HG03135 (cell line): Measurements from ENCODE around the gene LSM2.
A peak's percentile ranks its signal among the peaks of the same experiment; 100 is the strongest.
"Not testable (repeated sequence)": the region's sequence is repeated elsewhere in the genome, so short reads cannot be mapped to it uniquely, and the experiment has no call there.

Experiments used
- ATAC-seq: cut with Tn5 transposase; IDR thresholded peaks from one replicate; pipeline ENCODE4 v1.9.1; 2021; ENCODE audit warnings: mild to moderate bottlenecking, moderate library complexity; ENCODE audit not compliant: unreplicated experiment

LSM2 gene

DNA sequence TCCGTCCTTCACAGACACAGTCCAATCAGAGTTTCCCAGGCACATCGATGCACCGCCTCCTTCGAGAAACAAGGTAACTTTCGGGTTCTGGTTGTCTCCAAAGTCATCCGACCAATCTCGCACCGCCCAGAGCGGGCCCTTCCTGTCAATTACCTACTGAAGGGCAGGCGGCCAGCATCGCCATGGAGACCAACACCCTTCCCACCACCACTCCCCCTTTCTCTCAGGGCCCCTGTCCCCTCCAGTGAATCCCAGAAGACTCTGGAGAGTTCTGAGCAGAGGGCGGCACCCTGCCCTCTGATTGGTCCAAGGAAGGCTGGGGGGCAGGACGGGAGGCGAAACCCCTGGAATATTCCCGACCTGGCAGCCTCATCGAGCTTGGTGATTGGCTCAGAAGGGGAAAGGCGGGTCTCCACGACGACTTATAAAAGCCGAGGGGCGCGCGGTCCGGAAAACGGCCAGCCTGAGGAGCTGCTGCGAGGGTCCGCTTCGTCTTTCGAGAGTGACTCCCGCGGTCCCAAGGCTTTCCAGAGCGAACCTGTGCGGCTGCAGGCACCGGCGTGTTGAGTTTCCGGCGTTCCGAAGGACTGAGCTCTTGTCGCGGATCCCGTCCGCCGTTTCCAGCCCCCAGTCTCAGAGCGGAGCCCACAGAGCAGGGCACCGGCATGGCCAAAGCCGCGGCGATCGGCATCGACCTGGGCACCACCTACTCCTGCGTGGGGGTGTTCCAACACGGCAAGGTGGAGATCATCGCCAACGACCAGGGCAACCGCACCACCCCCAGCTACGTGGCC, 20.7 kb upstream of the LSM2 start, which contains the start of gene HSPA1B:
HSPA1B (plus strand) TSS at position 453 of the 794 bp plus-strand sequence; CDS start at position 666, 213 bp downstream.
- peak; percentile 58 for ATAC-seq

- no peak for ATAC-seq
These were observed 20.1 kb upstream of the LSM2 start for GRCh38 chr6:31826793-31827285.

DNA sequence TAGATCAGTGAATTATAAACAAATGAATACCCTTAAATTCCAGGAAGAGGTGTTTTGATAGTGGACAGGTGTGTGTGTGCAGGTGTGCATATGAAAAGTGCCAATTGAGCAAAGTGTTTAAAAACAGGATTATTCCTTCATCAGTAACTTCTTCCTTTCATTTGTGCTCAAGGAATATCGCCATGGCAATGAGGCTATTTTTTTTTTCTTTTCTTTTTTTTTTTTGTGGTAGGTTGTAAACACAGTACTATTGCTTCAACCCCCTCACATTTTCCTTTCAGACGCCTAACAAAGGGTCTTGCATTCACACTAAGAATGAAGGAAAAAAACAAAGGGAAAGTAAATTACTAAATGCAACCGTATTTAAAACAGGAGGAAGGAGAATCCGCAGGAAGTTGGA, 18.8 kb upstream of the LSM2 start:
- no peak for ATAC-seq

DNA sequence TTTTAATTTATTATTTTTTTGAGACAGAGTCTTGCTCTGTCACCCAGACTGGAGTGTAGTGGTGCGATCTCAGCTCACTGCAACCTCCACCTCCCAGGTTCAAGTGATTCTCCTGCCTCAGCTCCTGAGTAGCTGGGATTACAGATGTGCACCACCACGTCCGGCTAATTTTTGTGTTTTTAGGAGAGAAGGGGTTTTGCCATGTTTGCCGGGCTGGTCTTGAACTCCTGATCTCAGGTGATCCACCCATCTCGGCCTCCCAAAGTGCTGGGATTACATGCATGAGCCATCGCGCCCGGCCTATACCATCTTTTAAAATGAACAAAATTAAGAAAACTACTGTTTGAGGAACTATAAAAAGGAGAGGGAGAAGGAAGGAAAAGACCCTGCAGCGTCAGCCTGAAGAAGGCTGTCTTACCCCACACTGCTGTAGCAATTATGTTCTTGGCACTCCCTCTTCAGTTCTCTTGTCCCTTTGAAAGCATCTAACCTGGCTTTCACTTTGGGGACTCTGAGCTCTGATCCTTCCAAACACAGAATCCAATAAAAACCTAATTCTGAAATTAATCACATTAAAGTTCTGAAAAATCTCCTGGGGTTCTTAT, 16.9 kb upstream of the LSM2 start:
- not testable (repeated sequence) for ATAC-seq

GRCh38 chr6:31822036-31822821, 15.5 kb upstream of the LSM2 start:
- no peak for ATAC-seq

GRCh38 chr6:31821301-31822035, 14.7 kb upstream of the LSM2 start:
- ATAC-seq, result no peak

GRCh38 chr6:31820399-31820798, 13.6 kb upstream of the LSM2 start:
- ATAC-seq, result not testable (repeated sequence)

- no peak for ATAC-seq
These were observed 13.1 kb upstream of the LSM2 start for GRCh38 chr6:31819871-31820299.

DNA sequence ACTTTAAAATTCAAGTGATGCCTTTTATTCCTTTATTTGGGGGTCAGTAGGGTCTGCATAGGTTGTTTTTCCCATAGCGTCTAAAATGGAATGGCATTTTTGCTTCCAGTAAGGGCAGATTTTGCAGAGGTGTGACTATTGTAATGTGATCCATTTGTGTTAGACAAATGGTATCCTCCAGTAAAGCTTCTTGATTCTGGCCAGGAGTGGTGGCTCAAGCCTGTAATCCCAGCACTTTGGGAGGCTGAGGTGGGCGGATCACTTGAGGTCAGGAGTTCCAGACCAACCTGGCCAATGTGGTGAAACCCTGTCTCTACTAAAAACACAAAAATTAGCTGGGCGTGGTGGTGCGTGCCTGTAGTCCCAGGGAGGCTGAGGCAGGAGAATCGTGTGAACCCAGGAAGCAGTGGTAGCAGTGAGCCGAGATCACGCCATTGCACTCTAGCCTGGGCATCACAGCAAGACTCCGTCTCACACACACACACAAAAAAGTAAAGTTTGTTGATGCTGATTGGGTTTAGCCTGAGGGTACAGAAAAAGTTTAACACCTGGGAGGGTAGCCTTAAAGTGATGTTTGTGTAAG, 11.3 kb upstream of the LSM2 start:
- ATAC-seq, result not testable (repeated sequence)

DNA sequence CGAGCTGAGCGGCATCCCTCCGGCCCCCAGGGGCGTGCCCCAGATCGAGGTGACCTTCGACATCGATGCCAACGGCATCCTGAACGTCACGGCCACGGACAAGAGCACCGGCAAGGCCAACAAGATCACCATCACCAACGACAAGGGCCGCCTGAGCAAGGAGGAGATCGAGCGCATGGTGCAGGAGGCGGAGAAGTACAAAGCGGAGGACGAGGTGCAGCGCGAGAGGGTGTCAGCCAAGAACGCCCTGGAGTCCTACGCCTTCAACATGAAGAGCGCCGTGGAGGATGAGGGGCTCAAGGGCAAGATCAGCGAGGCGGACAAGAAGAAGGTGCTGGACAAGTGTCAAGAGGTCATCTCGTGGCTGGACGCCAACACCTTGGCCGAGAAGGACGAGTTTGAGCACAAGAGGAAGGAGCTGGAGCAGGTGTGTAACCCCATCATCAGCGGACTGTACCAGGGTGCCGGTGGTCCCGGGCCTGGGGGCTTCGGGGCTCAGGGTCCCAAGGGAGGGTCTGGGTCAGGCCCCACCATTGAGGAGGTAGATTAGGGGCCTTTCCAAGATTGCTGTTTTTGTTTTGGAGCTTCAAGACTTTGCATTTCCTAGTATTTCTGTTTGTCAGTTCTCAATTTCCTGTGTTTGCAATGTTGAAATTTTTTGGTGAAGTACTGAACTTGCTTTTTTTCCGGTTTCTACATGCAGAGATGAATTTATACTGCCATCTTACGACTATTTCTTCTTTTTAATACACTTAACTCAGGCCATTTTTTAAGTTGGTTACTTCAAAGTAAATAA, 10.6 kb upstream of the LSM2 start:
- ATAC-seq, result not testable (repeated sequence)

DNA sequence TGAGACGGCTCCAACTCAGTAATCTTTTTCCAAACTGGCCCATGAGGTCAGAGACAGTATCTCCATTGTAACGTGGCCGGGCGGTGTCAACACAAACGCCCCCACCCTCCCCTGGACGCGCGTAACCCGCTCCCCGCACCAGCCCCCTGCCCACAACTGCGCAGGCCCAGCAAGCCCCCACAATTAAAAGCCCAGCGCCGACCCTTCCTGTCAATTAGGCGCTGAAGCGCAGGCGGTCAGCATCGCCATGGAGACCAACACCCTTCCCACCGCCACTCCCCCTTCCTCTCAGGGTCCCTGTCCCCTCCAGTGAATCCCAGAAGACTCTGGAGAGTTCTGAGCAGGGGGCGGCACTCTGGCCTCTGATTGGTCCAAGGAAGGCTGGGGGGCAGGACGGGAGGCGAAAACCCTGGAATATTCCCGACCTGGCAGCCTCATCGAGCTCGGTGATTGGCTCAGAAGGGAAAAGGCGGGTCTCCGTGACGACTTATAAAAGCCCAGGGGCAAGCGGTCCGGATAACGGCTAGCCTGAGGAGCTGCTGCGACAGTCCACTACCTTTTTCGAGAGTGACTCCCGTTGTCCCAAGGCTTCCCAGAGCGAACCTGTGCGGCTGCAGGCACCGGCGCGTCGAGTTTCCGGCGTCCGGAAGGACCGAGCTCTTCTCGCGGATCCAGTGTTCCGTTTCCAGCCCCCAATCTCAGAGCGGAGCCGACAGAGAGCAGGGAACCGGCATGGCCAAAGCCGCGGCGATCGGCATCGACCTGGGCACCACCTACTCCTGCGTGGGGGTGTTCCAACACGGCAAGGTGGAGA, 8.5 kb upstream of the LSM2 start, which contains the start of the genes HSPA1A and HSPA1L:
HSPA1A (plus strand) TSS at position 519 of the 814 bp plus-strand sequence; CDS start at position 733, 214 bp downstream.
HSPA1L (minus strand) TSS at position 259 of the 814 bp plus-strand sequence. CDS start 3,311 bp downstream, outside the sequence.
- ATAC-seq, result no peak

- ATAC-seq, result no peak
These were observed 7.9 kb upstream of the LSM2 start for GRCh38 chr6:31814677-31815024.

- ATAC-seq, result no peak
These were observed 6.7 kb upstream of the LSM2 start for GRCh38 chr6:31813465-31813849.

- ATAC-seq, result no peak
These were observed 4.9 kb upstream of the LSM2 start for GRCh38 chr6:31811645-31812044.

DNA sequence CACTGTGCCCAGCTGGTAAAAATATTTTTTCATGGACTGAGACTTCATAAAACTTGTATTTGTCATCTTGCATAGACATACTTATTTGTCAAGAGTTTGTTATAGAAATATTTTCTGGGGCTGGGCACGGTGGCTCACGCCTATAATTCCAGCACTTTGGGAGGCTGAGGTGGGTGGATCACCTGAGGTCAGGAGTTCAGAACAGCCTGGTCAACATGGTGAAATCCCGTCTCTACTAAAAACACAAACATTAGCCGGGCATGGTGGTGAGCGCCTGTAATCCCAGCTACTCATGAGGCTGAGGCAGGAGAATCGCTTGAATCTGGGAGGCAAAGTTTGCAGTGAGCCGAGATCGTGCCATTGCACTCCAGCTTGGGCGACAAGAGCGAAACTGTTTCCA, 1.8 kb upstream of the LSM2 start:
- ATAC-seq, result not testable (repeated sequence)

DNA sequence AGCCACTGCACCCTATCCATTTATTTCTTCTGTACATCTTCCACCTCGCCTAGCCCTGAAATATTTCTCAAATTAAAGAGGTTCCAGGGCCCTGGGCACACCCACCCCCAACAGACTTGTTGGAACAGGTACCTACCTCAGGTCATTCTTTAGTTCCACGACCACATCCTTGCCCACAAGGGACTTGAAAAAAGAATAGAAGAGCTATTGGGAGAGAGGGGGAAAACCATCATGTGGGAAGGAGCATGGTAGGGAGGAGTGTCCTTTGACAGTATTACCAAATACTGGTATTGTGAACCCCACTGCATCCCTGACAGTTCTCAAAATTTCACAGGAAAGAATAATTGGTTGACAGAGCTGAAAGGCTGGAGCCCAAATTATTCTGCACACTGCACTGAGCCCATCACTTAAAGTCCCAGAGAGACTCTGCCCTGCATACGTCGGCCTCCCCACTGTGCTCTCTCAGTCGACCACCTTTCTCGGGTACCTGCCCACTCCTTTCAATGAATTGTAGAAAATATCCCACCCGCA, 762 bp downstream of the LSM2 start:
- ATAC-seq, result peak; percentile 20

DNA sequence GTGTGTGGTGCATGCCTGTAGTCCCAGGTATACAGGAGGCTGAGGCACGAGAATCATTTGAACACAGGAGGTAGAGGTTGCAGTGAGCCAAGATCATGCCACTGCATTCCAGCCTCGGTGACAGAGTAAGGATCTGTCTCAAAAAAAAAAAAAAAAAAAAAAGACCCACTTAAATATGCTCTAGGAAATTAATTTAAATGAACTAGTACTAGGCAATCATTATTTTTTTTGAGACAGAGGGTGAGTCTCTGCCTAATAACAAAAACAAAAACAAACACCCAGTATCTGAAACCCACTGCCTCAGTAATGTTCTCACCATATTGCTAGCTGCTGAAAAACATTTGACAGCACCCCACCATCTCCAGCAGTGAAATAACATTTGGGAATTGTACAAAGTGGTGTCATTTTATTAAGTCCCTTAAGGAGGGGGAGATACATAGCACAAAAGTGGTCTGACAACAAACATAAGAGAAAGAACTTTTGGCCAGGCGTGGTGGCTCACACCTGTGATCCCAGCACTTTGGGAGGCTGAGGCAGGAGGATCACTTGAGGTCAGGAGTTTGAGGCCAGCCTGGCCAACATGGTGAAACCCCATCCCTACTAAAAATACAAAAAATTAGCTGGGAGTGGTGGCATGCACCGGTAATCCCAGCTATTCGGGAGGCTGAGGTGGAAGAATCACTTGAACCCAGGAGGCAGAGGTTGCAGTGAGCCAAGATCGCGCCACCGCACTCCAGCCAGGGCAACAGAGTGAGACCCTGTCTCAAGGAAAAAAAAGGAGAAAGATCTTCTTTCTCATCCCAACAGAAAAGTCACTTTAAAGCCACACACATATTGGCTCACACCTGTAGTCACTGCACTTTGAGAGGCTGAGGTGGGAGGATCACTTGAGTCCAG, 5.5 kb downstream of the LSM2 start:
- not testable (repeated sequence) for ATAC-seq
